ENCODE results near the gene TAF11L6. TPM values are rescaled to one million over a fixed set of nuclear protein-coding genes. Genes with fewer than 3 reads are reported as not detected.
"Not testable (repeated sequence)": the region's sequence is repeated elsewhere in the genome, so short reads cannot be mapped to it uniquely, and the experiment has no call there.

The TAF11L6 gene
- not detected for total RNA-seq

DNA sequence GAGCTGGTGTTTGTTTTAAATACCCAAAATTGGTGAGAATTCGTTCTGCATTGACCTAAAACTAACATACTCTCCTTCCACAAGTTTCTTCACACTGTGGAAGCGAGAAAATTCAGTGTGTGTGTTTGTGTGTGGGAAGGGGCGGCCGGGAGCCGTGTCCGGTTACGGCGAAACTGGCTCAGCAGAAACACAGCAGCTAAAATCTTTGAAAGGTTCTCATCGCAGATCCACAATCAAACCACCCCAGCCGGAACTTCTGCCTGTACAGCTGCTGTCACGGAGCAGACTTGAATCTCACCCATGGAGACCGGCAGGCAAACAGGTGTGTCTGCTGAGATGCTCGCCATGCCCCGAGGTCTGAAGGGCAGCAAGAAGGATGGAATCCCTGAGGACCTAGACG lies at the start of gene TAF11L6:
TSS of gene TAF11L6 (plus strand) at position 301 of the 400 bp plus-strand sequence.
- intact Hi-C loops (cut with DNase I); ATAC-seq; DNase-seq (ENCODE audit: low spot score): not testable (repeated sequence)

DNA sequence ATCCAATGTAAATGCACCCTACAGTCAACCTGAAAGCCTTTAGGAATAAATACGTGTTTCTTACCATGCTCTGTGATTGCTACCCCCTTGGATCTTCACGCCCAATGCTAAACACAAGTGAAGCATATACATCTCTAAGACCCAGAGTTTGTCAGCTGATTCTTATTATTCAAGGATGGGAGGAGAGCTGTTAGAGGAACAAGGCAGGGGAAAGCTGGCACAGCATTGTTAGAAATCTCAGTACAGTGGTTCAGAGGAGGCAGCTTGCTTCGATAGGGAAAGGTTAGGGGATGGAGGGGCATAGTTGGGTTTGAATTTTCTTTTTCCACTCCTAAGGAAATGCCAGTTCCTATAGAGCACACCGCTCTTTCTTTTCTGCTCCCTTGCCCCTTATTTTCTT lies 47.1 kb upstream of the TAF11L6 start:
- ATAC-seq, result no peak
- intact Hi-C loops (cut with DNase I), result no loop called here
- DNase-seq (ENCODE audit: low spot score), result no peak

GRCh38 chr5:17482790-17483189 lies 45.7 kb upstream of the TAF11L6 start:
- ATAC-seq (no peak), DNase-seq (ENCODE audit: low spot score) (no peak)
- intact Hi-C loops (cut with DNase I), result no loop called here

DNA sequence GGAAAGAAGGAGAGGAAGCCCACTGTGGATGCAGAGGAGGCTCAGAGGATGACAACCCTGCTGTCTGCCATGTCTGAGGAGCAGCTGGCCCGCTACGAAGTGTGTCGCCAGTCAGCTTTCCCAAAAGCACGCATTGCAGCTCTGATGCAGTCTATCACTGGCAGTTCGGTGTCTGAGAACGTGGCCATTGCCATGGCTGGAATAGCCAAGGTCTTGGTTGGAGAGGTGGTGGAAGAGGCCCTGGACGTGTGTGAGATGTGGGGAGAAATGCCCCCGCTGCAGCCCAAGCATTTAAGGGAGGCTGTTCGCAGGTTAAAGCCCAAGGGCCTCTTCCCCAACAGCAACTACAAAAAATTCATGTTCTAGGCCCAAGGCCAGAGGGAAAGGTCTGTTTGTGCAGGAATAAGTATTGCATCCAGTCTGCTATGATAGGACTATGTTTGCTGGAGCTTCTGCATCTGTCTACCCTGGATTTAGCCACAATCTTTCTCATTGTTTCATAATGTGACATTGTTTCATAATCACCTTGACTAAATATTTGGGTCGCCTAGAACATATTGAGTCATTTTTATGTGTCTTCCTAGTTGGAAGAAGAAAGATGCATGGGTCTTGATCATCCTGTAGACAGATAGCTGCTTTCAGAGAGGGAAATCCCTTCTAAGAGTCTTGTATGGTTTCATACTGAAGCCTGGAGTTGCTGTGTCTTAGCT lies 41.9 kb upstream of the TAF11L6 start:
- DNase-seq (ENCODE audit: low spot score); ATAC-seq; intact Hi-C loops (cut with DNase I): not testable (repeated sequence)

- no peak for ATAC-seq
- no peak for DNase-seq (ENCODE audit: low spot score)
- intact Hi-C loops (cut with DNase I), result no loop called here
These were observed 41.3 kb upstream of the TAF11L6 start for GRCh38 chr5:17487174-17487512.

DNA sequence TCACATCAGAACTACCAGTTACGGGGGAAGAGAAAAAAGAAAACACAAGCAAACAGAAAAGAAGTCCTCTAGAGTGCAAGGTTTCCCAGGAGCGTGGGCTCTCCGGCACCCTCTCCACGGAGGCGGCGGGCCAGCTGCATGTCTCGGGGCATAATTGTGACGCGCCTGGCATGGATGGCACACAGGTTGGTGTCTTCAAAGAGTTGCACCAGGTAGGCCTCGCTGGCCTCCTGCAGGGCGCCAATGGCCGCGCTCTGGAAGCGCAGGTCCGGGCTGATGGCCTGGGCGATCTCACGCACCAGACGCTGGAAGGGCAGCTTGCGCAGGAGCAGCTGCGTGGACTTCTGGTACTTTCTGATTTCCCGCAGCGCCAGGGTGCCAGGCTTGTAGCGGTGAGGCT lies 37.2 kb upstream of the TAF11L6 start:
- ATAC-seq; intact Hi-C loops (cut with DNase I); DNase-seq (ENCODE audit: low spot score): not testable (repeated sequence)

DNA sequence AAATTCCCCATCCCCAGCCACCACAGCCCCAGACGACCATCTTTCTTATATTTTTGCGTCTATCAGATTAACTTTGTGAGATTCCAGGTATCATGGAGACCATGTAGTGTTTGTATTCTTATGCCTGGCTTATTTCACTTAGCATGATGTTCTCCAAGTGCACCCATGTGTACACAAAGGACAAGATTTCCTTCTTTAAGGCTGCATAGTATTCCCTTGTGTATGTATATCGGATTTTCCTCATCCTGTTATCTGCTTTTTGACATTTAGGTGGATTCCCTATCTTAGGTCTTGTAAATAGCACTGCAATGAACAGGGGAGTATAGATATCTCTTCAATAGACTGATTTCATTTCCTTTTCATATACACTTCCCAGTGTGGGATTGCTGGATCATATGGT lies 35.7 kb upstream of the TAF11L6 start:
- ATAC-seq (no peak), DNase-seq (ENCODE audit: low spot score) (no peak)
- intact Hi-C loops (cut with DNase I), result no loop called here

DNA sequence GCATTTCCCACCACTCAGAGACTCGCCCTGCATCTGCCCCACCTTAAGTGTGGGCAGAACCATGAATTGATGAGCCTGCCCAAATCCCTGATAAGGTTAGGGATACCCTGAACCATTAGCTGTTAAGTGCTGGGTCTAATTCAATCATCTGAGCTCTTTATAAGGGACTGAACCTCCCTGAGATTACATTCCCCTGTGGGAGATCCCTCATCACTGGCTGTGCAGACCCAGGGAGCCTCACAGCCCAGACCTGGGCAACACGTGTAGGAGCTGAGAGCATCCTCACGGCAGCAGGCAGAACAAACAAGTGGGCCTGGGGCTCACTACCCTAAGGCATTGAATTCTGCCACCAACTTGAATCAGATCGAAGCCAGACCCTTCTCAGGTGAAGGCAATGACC lies 31.0 kb upstream of the TAF11L6 start:
- DNase-seq (ENCODE audit: low spot score) (no peak), ATAC-seq (no peak)
- intact Hi-C loops (cut with DNase I), result no loop called here

DNA sequence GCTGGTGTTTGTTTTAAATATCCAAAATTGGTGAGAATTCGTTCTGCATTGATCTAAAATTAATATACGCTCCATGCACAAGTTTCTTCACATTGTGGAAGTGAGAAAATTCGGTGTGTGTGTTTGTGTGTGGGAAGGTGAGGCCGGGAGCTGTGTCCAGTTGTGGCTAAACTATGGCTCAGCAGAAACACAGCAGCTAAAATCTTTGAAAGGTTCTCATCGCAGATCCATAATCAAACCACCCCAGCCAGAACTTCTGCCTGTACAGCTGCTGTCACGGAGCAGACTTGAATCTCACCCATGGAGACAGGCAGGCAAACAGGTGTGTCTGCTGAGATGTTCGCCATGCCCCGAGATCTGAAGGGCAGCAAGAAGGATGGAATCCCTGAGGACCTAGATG lies 30.5 kb upstream of the TAF11L6 start, which contains the start of gene TAF11L2:
TSS of gene TAF11L2 (plus strand) at position 301 of the 400 bp plus-strand sequence.
- ATAC-seq; DNase-seq (ENCODE audit: low spot score); intact Hi-C loops (cut with DNase I): not testable (repeated sequence)

- no peak for ATAC-seq
- intact Hi-C loops (cut with DNase I), result no loop called here
- no peak for DNase-seq (ENCODE audit: low spot score)
These were observed 16.6 kb upstream of the TAF11L6 start for GRCh38 chr5:17511775-17512325.

- not testable (repeated sequence) for ATAC-seq
- peak; percentile 76 for DNase-seq (ENCODE audit: low spot score)
These were observed 10.9 kb upstream of the TAF11L6 start for GRCh38 chr5:17517526-17517925.

GRCh38 chr5:17518067-17518466 lies 10.4 kb upstream of the TAF11L6 start, which contains the start of gene TAF11L3:
Gene TAF11L3 (plus strand): TSS chr5:17518367.
- ATAC-seq; intact Hi-C loops (cut with DNase I); DNase-seq (ENCODE audit: low spot score): not testable (repeated sequence)

More at GRCh38 chr5:17517526-17517925, 10.9 kb upstream of the TAF11L6 start:
- intact Hi-C loops (cut with DNase I), result not testable (repeated sequence)

GRCh38 chr5:17519508-17519907 lies 9.0 kb upstream of the TAF11L6 start:
- intact Hi-C loops (cut with DNase I); DNase-seq (ENCODE audit: low spot score); ATAC-seq: not testable (repeated sequence)

DNA sequence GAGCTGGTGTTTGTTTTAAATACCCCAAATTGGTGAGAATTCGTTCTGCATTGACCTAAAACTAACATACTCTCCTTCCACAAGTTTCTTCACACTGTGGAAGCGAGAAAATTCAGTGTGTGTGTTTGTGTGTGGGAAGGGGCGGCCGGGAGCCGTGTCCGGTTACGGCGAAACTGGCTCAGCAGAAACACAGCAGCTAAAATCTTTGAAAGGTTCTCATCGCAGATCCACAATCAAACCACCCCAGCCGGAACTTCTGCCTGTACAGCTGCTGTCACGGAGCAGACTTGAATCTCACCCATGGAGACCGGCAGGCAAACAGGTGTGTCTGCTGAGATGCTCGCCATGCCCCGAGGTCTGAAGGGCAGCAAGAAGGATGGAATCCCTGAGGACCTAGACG lies 7.0 kb upstream of the TAF11L6 start, which contains the start of gene TAF11L4:
TSS of gene TAF11L4 (plus strand) at position 301 of the 400 bp plus-strand sequence.
- intact Hi-C loops (cut with DNase I); ATAC-seq; DNase-seq (ENCODE audit: low spot score): not testable (repeated sequence)

GRCh38 chr5:17524935-17525334 lies 3.5 kb upstream of the TAF11L6 start, which contains the start of gene TAF11L5:
Gene TAF11L5 (plus strand): TSS chr5:17525235.
- intact Hi-C loops (cut with DNase I); DNase-seq (ENCODE audit: low spot score); ATAC-seq: not testable (repeated sequence)

DNA sequence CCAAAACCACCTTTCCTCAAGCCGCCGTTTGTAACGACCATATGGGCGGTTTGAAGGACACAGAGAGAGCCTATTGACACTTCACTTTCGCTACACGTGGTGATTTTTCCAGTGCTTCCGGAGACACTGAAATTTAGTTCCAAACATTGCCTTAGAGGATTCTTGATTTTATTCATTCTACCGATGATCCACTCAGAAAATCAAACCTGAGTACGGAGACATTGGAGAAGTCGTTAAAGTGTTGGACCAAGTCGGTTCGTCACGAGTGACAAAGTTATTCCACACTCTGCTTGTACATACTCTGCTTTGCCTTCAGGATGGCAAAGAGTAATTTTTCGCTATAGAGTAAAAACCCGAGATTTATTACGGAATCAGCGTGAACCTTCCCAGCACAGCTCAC lies 2.0 kb upstream of the TAF11L6 start:
- DNase-seq (ENCODE audit: low spot score), result peak; percentile 82

More for the DNA sequence above, 2.0 kb upstream of the TAF11L6 start:
- ATAC-seq; intact Hi-C loops (cut with DNase I): not testable (repeated sequence)

All from sciatic nerve (tissue), 2 donors.